Cardiac fibroblast (primary cell): Measurements from ENCODE around the gene LRRC7.
A peak's percentile ranks its signal among the peaks of the same experiment; 100 is the strongest.
"Not testable (repeated sequence)": the region's sequence is repeated elsewhere in the genome, so short reads cannot be mapped to it uniquely, and the experiment has no call there.

Experiments used
- DNase-seq, 2 donors: peaks; one replicate each; pipeline versions ENCODE4 v3.0.0 to v3.0.0-alpha.2; 2010; ENCODE audit warnings: low read depth in 2 of 2
- H3K4me3 ChIP-seq, 2 donors: replicated peaks in 1 of 2; 1 replicate in 1 of 2; 2 replicates in 1 of 2; pipeline ENCODE4 v1.5.1; 2011; ENCODE audit warnings: low read depth in 2 of 2, low read length in 2 of 2, mild to moderate bottlenecking in 2 of 2, moderate library complexity in 1 of 2
- CTCF ChIP-seq: IDR thresholded peaks from one replicate; pipeline ENCODE4 v1.5.1; 2011; ENCODE audit warnings: low read depth, mild to moderate bottlenecking, low read length, inconsistent platforms

LRRC7 gene

GRCh38 chr1:69920426-69920825 lies 352.7 kb downstream of the LRRC7 start:
- peak; percentile 15 to 19 for DNase-seq
- no peak for TF ChIP-seq CTCF
- H3K4me3 ChIP-seq = no peak overlapping the region

- no peak for TF ChIP-seq CTCF
- no peak for DNase-seq
- H3K4me3 ChIP-seq = no peak overlapping the region
Measured at GRCh38 chr1:69921486-69921885, 353.8 kb downstream of the LRRC7 start.

- H3K4me3 ChIP-seq, DNase-seq: not testable (repeated sequence)
Measured at GRCh38 chr1:69928234-69928633, 360.5 kb downstream of the LRRC7 start.

GRCh38 chr1:69929308-69930057 lies 361.8 kb downstream of the LRRC7 start:
- no peak for TF ChIP-seq CTCF
- no peak overlapping the region for H3K4me3 ChIP-seq
- DNase-seq = peak; percentile 32 to 67

- DNase-seq = no peak
- TF ChIP-seq CTCF = no peak
- H3K4me3 ChIP-seq = no peak overlapping the region
Measured at GRCh38 chr1:69930396-69930795, 362.7 kb downstream of the LRRC7 start.

GRCh38 chr1:69932760-69933159 lies 365.0 kb downstream of the LRRC7 start:
- H3K4me3 ChIP-seq = no peak overlapping the region
- no peak for DNase-seq
- no peak for TF ChIP-seq CTCF

- no peak overlapping the region for H3K4me3 ChIP-seq
- no peak for DNase-seq
- TF ChIP-seq CTCF = no peak
Measured at GRCh38 chr1:69940231-69940630, 372.5 kb downstream of the LRRC7 start.
